Adrenal gland (tissue), 12 donors: ENCODE data around the gene NUP98. TPM values are rescaled to one million over a fixed set of nuclear protein-coding genes. Genes with fewer than 3 reads are reported as not detected.

ENCODE experiments used
- DNase-seq, 7 donors: peaks; one replicate each; pipeline ENCODE4 v3.0.0-alpha.2; 2019 to 2020
- H3K27ac ChIP-seq, 5 donors: fragments of 200-600 bp; sonication (generic) in 4 of 5; 1 replicate in 3 of 5; 2 replicates in 2 of 5; pipeline versions ENCODE4 v1.5.1 to v1.8.0; 2016 to 2020; ENCODE audit warnings: mild to moderate bottlenecking in 1 of 5
- H3K27me3 ChIP-seq: fragments of 200-600 bp; 2 replicates; pipeline ENCODE4 v1.8.0; 2021
- H3K36me3 ChIP-seq, 2 donors: fragments of 200-600 bp; replicated peaks in 1 of 2; 1 replicate in 1 of 2; 2 replicates in 1 of 2; pipeline versions ENCODE4 v1.5.1 to v1.8.0; 2018 to 2022
- H3K4me1 ChIP-seq, 2 donors: fragments of 200-600 bp; replicated peaks in 1 of 2; 1 replicate in 1 of 2; 2 replicates in 1 of 2; pipeline versions ENCODE4 v1.5.1 to v1.8.0; 2018 to 2021
- H3K4me3 ChIP-seq, 4 donors: fragments of 200-600 bp; sonication (generic) in 3 of 4; one replicate each; pipeline ENCODE4 v1.5.1; 2016 to 2018
- H3K9me3 ChIP-seq, 3 donors: fragments of 200-600 bp; sonication (generic) in 1 of 3; replicated peaks in 1 of 3; 1 replicate in 2 of 3; 2 replicates in 1 of 3; pipeline versions ENCODE4 v1.5.1 to v1.8.0; 2016 to 2021
- CTCF ChIP-seq, 6 experiments: fragments of 450-650 bp in 4 of 6; fragments of 200-600 bp in 2 of 6; sonication (generic) in 1 of 6; IDR thresholded peaks; 1 replicate in 5 of 6; 2 replicates in 1 of 6; pipeline versions ENCODE4 v1.5.1 to v1.8.0; 2016 to 2021; ENCODE audit warnings: antibody characterized with exemption in 6 of 6, mild to moderate bottlenecking in 2 of 6, moderate library complexity in 1 of 6
- POLR2A ChIP-seq, 2 donors: fragments of 450-650 bp; IDR thresholded peaks; one replicate each; pipeline ENCODE4 v1.6.1; 2017; ENCODE audit warnings: antibody characterized with exemption in 2 of 2, mild to moderate bottlenecking in 2 of 2, moderate library complexity in 1 of 2
- WGBS, 4 donors: extraction: QIAGEN DNeasy Blood & Tissue Kit in 2 of 4; methylation state at CpG; one replicate each; pipeline versions ENCODE4 v1.1.5 to v1.1.7; 2013 to 2017; 5-methylcytosine and 5-hydroxymethylcytosine counted together
- intact Hi-C, 2 donors: fragments of 100-400 bp; cut with DNase I; formaldehyde crosslinking; loops; one replicate each; pipeline versions ENCODE4 v1.14.1 to v1.15.0; 2022 to 2023
- polyA plus RNA-seq, 3 donors: library from polyadenylated mRNA; stranded (reverse); fragments of 200-250 nt in 2 of 3; fragments of 350-450 nt in 1 of 3; fragmentation: Illumina TruSeq in 1 of 3; extraction: RNeasy Lipid Tissue Mini Kit (QIAGEN cat#74804) in 1 of 3; gene quantifications; one replicate each; pipeline ENCODE4 v1.2.3, GENCODE V29; 2013 to 2014
- total RNA-seq, 9 donors: library from RNA; depleted of rRNA in 4 of 9; stranded (reverse); fragments of >200 nt in 4 of 9; fragments of 120-200 nt in 1 of 9; fragmentation: NEBNext Ultra II Directional in 1 of 9; extraction: Animal tissue kit (Norgen Biotek cat#: 25700) in 1 of 9; gene quantifications; one replicate each; pipeline versions ENCODE4 v1.1.0 to v1.2.4, GENCODE V29; 2013 to 2023
- donor health status: healthy with polysubstance abuse.
- donor health status: Bipolar disorder and iron deficiency.
- donor health status: DM: yes; HTN: yes; CAD: no.
- donor health status: DM: no; HTN: no; CAD: no.
- donor health status: DM: no; HTN: no; CAD: no.
- donor health status: DM: yes; HTN: yes; CAD: no.

NUP98 gene
- total and polyA plus RNA-seq, 12 donors, result 14.6 to 226 (median 56.9) TPM

DNA sequence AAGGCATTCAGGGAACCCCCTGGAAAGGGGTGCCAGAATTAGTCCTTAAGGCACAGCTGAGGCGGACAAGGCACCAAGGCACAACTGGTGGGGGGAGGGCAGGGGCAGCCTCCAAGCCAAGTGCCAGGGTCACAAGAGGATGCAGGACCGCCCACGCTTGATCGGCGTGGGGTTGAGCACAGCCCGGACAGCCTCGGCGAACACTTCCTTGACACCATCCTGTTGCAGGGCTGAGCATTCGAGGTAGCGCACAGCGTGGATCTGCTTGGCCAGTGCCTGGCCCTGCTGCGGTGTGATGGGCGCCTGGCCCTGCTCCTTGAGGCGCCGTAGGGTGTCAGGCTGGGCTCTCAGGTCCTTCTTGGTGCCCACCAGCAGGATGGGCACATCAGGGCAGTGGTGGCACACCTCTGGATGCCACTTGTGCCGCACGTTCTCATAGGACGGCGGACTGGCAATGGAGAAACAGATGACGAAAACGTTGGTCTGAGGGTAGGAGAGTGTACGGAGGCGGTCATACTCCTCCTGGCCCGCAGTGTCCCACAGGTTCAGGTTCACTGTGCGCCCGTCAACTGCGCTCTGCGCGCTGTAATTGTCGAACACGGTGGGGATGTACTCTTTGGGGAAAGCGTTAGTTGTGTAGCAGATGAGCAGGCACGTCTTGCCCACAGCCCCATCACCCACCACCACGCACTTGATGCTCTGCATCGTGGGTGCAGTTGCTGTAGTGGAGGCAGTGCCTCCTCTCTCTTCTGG lies 30.3 kb upstream of the NUP98 start:
- no peak overlapping the region for H3K4me3 ChIP-seq
- H3K27ac ChIP-seq, result no peak overlapping the region
- H3K9me3 ChIP-seq, result no peaks in the 10 kb centered on the region
- H3K27me3 ChIP-seq, result no peaks in the 10 kb centered on the region
- peaks cover 15 to 24% of the 10 kb centered on the region in 2 donors for H3K4me1 ChIP-seq
- peaks cover 0 to 19% of the 10 kb centered on the region in 2 donors for H3K36me3 ChIP-seq
- intact Hi-C loops, result no loop called here
- TF ChIP-seq POLR2A (IDR thresholded peaks at IDR 0.05) (no peak), CTCF (IDR thresholded peaks at IDR 0.05) (no peak)
- WGBS, 4 donors, result 91 to 97% (median 94%) methylated on average over 15 to 35 of the region's 35 CpGs
- no peak for DNase-seq

DNA sequence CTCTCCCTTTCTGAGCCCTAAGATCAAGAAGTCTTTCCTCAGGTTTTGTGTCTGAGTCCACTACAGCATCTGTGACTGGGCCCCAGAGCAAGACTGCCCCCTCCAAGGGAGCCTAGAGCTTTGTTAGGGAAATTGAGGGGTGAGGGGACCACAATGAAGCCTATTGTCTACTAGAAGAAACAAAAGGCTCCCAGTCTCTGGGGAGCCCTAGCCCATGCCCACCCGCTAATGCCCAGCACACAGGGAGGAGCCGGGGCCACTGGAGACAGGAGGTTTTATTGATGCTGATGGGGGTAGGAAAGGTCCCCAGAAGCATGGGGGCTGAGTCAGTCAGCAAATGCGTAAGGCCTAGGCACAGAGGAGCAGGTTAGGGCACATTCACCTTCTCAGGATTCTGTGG lies 29.4 kb upstream of the NUP98 start:
- intact Hi-C loops, result no loop called here
- Histone ChIP-seq H3K36me3 (peaks cover 0 to 19% of the 10 kb centered on the region in 2 donors), H3K4me3 (no peak overlapping the region), H3K27ac (no peak overlapping the region), H3K9me3 (no peaks in the 10 kb centered on the region), H3K27me3 (no peaks in the 10 kb centered on the region), H3K4me1 (peaks cover 6 to 15% of the 10 kb centered on the region in 2 donors)
- DNase-seq, result no peak
- WGBS, 4 donors, result 96 to 100% (median 97%) methylated on average over 3 of the region's 3 CpGs
- TF ChIP-seq POLR2A (IDR thresholded peaks at IDR 0.05), result no peak
- TF ChIP-seq CTCF (IDR thresholded peaks at IDR 0.05), result no peak

DNA sequence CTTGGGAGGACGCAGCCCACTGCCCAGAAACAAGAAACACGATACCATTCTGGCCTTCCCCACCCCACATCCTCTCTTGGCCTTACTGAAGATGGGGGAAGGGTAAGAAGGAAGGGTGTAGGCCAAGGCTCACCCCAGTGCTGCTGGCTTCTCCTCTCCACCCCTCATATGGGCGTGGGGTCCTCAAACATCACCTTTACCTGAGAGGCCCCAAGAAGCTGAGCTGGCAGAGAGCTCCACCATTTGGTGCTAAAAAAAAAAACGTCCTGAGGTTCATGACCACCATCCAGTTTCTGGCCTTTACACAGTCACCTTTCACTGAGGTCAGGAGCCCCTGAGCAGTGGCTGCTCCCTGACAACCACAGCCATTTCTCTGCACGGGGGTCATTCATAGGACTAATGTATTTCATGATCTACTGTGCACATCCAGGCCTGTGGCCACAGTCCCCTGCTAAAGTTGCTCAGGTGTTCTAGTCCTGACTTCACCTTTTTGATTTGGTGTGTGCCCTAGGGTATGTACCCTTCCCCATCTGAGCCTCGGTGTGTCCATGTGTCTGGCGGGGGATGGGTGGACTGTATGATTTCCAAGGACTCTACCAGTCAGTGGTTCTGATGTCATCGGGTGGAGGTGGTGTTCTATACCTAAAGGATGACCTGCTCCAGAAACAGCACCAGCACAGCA lies 28.3 kb upstream of the NUP98 start:
- 69 to 91% (median 82%) methylated on average over 8 of the region's 8 CpGs for WGBS, 4 donors
- Histone ChIP-seq H3K36me3 (peaks cover 0 to 19% of the 10 kb centered on the region in 2 donors), H3K4me1 (peaks cover 0 to 6% of the 10 kb centered on the region in 2 donors), H3K9me3 (no peaks in the 10 kb centered on the region), H3K27ac (no peak overlapping the region), H3K27me3 (no peaks in the 10 kb centered on the region), H3K4me3 (no peak overlapping the region)
- intact Hi-C loops, result no loop called here
- TF ChIP-seq POLR2A (IDR thresholded peaks at IDR 0.05) (no peak), CTCF (IDR thresholded peaks at IDR 0.05) (no peak)
- no peak for DNase-seq

DNA sequence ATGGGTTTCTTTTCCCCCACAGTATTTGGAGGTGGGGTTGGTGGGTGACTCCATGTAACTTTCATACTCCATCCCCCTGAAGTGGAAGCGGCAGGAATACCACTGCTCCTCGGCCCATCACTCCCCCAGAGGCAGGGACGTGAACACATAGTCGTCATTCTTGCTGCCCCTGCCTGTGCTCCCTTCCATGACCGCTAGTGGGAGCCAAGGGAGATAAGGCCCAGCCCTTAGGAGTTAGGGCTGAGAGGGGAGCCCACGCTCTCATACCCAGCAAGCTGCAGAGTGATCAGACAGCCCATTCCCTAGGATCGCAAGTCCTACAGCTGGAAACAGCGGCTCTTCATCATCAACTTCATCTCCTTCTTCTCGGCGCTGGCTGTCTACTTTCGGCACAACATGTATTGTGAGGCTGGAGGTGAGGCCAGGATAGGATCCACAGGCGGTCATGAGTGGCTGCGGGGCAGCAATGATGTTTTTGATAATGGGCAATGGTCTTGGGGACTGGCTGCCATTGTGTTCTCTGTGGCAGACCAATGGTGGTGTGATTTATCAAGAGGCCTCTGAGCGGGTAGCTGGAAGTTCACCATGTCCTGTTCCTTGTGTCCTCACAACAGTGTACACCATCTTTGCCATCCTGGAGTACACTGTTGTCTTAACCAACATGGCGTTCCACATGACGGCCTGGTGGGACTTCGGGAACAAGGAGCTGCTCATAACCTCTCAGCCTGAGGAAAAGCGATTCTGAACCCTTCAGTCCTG lies 27.5 kb upstream of the NUP98 start:
- peaks cover 0 to 19% of the 10 kb centered on the region in 2 donors for H3K36me3 ChIP-seq
- peak in 4 of 7 donors; percentile 54 to 78 (median 68) for DNase-seq
- no peaks in the 10 kb centered on the region for H3K4me1 ChIP-seq
- H3K27ac ChIP-seq, result no peak overlapping the region
- intact Hi-C loops, result no loop called here
- 78 to 92% (median 81%) methylated on average over 10 to 18 of the region's 18 CpGs for WGBS, 4 donors
- no peak for TF ChIP-seq POLR2A (IDR thresholded peaks at IDR 0.05)
- peak; percentile 16 to 76 (median 54) for TF ChIP-seq CTCF (IDR thresholded peaks at IDR 0.05)
- no peaks in the 10 kb centered on the region for H3K27me3 ChIP-seq
- H3K4me3 ChIP-seq, result no peak overlapping the region
- H3K9me3 ChIP-seq, result no peaks in the 10 kb centered on the region
